GM12891 (cell line): ENCODE measurements around the gene TNFAIP8.

ENCODE experiments used
- PAX5 ChIP-seq: IDR thresholded peaks from 2 replicates; pipeline ENCODE4 v1.6.1; 2011; ENCODE audit warnings: low read length, moderate library complexity, mild to moderate bottlenecking; ENCODE audit not compliant: insufficient read depth, severe bottlenecking
- POLR2A ChIP-seq: IDR thresholded peaks from 2 replicates; pipeline ENCODE4 v1.6.1; 2011; ENCODE audit warnings: low read depth, low read length, control low read depth
- POLR2AphosphoS5 ChIP-seq: IDR thresholded peaks from 2 replicates; pipeline ENCODE4 v1.6.1; 2011; ENCODE audit warnings: low read depth, low read length, control low read depth
- POU2F2 ChIP-seq: IDR thresholded peaks from 2 replicates; pipeline ENCODE4 v1.6.1; 2011; ENCODE audit warnings: low read depth, mild to moderate bottlenecking, control low read depth, low read length, moderate library complexity
- SPI1 ChIP-seq: IDR thresholded peaks from 2 replicates; pipeline ENCODE4 v1.6.1; 2011; ENCODE audit warnings: low read depth, low read length, control low read depth
- TAF1 ChIP-seq: IDR thresholded peaks from 2 replicates; pipeline ENCODE4 v1.6.1; 2011; ENCODE audit warnings: low read depth, low read length, control low read depth

DNA sequence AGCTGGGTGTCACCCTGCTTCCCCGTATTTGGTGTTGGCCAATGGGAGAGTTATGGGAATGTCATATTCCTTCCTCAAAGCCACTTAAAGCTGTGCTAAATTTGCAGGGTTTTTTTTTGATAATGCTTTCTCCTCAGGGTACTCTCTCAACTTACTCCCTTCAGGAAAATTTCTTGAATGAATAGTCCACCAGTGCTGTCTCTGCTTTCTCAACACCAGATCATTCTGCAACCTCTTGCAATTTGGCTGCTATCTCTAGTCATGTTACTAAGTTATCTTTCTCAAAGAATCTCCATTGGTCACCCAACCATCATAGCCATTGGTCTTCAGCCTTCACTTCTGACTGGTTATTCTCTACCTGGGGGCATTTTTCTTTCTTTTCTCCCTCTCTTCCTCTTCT is 13.4 kb upstream of the TNFAIP8 start:
- TF ChIP-seq POLR2A, result no peak
- TF ChIP-seq POLR2AphosphoS5, result no peak
- TF ChIP-seq TAF1, result no peak
- TF ChIP-seq SPI1, result no peak
- no peak for TF ChIP-seq PAX5
- no peak for TF ChIP-seq POU2F2
